H4 (cell line): ENCODE data around the gene TCP10L. TPM values are rescaled to one million over a fixed set of nuclear protein-coding genes. Genes with fewer than 3 reads are reported as not detected.

Source experiments
- total RNA-seq: library from RNA; depleted of rRNA; stranded (reverse); fragments of >200 nt; shearing (Covaris generic); gene quantifications from 2 replicates; pipeline ENCODE4 v1.2.3, GENCODE V29; 2014; rRNA removed

TCP10L gene
- total RNA-seq, 1 experiment from 2014 or later: not detected

Other genes with a start within 250 kb of the TCP10L start
- 7.3 and 9.8 TPM in 2 replicates for gene URB1, start 192.5 kb downstream of the TCP10L start, total RNA-seq
- gene EVA1C, start 172.8 kb downstream of the TCP10L start, total RNA-seq: 3.8 and 7.9 TPM in 2 replicates
- gene CFAP298, start 26.9 kb upstream of the TCP10L start, total RNA-seq: 52.7 and 68.3 TPM in 2 replicates
- 5.5 and 8.1 TPM in 2 replicates for gene SYNJ1, start 142.5 kb upstream of the TCP10L start, total RNA-seq
- 10.7 and 12.5 TPM in 2 replicates for gene PAXBP1, start 186.2 kb upstream of the TCP10L start, total RNA-seq